PC-9 (cell line): ENCODE results near the gene FOXP1. TPM values are rescaled to one million over a fixed set of nuclear protein-coding genes. Genes with fewer than 3 reads are reported as not detected.

Experiments used
- BruUV-seq: library from RNA; stranded (reverse); fragments of 400-500 nt; replicated peaks from 2 replicates; lab custom pipeline; 2021; lab: Mats Ljungman, UMichigan
- CTCF ChIA-PET: fragments of 300-600 bp; sonication (Branson Sonifier 250); formaldehyde crosslinking; loops from one replicate; lab custom pipeline; 2022; ENCODE audit warnings: antibody characterized with exemption; lab: Charles Lee
- POLR2A ChIA-PET: fragments of 300-600 bp; sonication (Branson Sonifier 250); formaldehyde crosslinking; loops from one replicate; lab custom pipeline; 2022; ENCODE audit warnings: antibody characterized with exemption; ENCODE audit not compliant: unreplicated experiment; lab: Charles Lee
- DNase-seq, 2 experiments: peaks; one replicate each; pipeline versions ENCODE4 v3.0.0 to v3.0.0-alpha.2; 2015 to 2022; ENCODE audit warnings: mixed read lengths in 1 of 2
- H2AFZ ChIP-seq: fragments of 200-600 bp; sonication (generic); 2 replicates; pipeline ENCODE4 v1.8.1; 2017; ENCODE audit warnings: antibody characterized with exemption
- H3F3A ChIP-seq: fragments of 200-600 bp; sonication (generic); 2 replicates; pipeline ENCODE4 v1.8.1; 2017; ENCODE audit warnings: antibody characterized with exemption, mild to moderate bottlenecking, low read depth; ENCODE audit not compliant: insufficient read depth
- H3K27ac ChIP-seq: fragments of 200-600 bp; sonication (generic); 2 replicates; pipeline ENCODE4 v1.6.1; 2016; ENCODE audit warnings: mixed run types
- H3K27me3 ChIP-seq: fragments of 200-600 bp; sonication (generic); 2 replicates; pipeline ENCODE4 v1.6.1; 2016; ENCODE audit warnings: low read depth, mixed run types; ENCODE audit not compliant: insufficient read depth
- H3K36me3 ChIP-seq: fragments of 200-600 bp; sonication (generic); 2 replicates; pipeline ENCODE4 v1.6.1; 2016; ENCODE audit warnings: low read depth, mixed run types
- H3K4me1 ChIP-seq: fragments of 200-600 bp; sonication (generic); replicated peaks from 2 replicates; pipeline ENCODE4 v1.6.1; 2016; ENCODE audit warnings: mixed run types; ENCODE audit not compliant: insufficient read depth
- H3K4me2 ChIP-seq: fragments of 200-600 bp; sonication (generic); 2 replicates; pipeline ENCODE4 v1.6.1; 2017; ENCODE audit warnings: mixed run types
- H3K4me3 ChIP-seq: fragments of 200-600 bp; sonication (generic); 2 replicates; pipeline ENCODE4 v1.6.1; 2016; ENCODE audit warnings: mixed run types
- H3K79me2 ChIP-seq: fragments of 200-600 bp; sonication (generic); 2 replicates; pipeline ENCODE4 v1.6.1; 2017; ENCODE audit warnings: low read depth, mixed run types
- H3K9me2 ChIP-seq: fragments of 200-600 bp; sonication (generic); 2 replicates; pipeline ENCODE4 v1.8.1; 2017; ENCODE audit warnings: mild to moderate bottlenecking; ENCODE audit not compliant: insufficient read depth
- H3K9me3 ChIP-seq: fragments of 200-600 bp; sonication (generic); 2 replicates; pipeline ENCODE4 v1.8.1; 2016; ENCODE audit warnings: low read depth; ENCODE audit not compliant: insufficient read depth
- H4K20me1 ChIP-seq: fragments of 200-600 bp; sonication (generic); 2 replicates; pipeline ENCODE4 v1.8.1; 2017; ENCODE audit not compliant: insufficient read depth
- EZH2 ChIP-seq: fragments of 200-600 bp; sonication (generic); IDR thresholded peaks from 2 replicates; pipeline ENCODE4 v1.8.0; 2017; ENCODE audit warnings: antibody characterized with exemption, low read depth
- intact Hi-C: fragments of 100-400 bp; cut with micrococcal nuclease; formaldehyde crosslinking; loops from one replicate; pipeline ENCODE4 v1.10.0; 2022; ENCODE audit not compliant: unreplicated experiment
- total RNA-seq: library from RNA; stranded (reverse); gene quantifications from 2 replicates; pipeline ENCODE4 v1.2.3, GENCODE V29; 2021
- TF ChIP-seq, protein P1 (sequence below): fragments of 200-600 bp; sonication (generic); conservative IDR thresholded peaks from 2 replicates; pipeline ENCODE4 v1.6.1; 2017; ENCODE audit warnings: mixed run types, antibody characterized with exemption, mild to moderate bottlenecking, moderate library complexity

The FOXP1 gene
- total RNA-seq, 1 experiment from 2014 or later, result 33.3 TPM

DNA sequence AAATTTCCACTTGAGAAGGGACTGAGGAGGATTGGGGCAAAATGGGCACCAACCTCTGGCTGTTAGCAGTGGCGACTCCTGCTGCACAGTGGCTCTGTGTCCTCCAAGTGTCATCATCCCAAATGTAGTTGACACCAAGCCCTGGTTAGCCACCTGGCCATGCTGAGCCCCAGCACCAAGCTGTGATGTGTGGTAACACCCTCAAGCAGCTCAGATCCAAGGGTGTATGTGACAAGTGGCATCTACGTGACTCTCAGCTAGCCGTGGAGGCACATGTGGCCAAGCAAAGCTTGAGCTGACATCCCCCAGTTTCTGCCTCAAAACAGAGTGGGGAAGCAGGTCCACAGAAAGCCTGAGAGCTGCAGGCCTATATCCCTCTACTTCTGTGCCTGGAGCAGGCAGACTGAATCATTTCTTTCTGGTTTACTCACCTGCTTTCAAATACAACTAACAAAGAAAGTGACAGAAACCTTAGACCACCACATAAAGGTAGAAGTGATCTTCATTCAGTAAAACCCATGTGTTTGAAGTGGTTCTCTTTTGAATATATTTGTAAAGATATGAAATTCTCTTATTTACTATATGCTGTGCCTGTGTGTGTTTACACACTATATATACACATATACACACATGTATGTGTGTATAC is 40.0 kb downstream of the FOXP1 start:
- H3K27ac ChIP-seq, result no peak overlapping the region
- no peaks in the 10 kb centered on the region for H3K27me3 ChIP-seq
- no peak overlapping the region for H3K4me3 ChIP-seq
- no peaks in the 10 kb centered on the region for H3K9me2 ChIP-seq
- H3K79me2 ChIP-seq, result no peaks in the 10 kb centered on the region
- H3K4me1 ChIP-seq, result no peaks in the 10 kb centered on the region
- H3F3A ChIP-seq, result no peaks in the 10 kb centered on the region
- no peaks in the 10 kb centered on the region for H4K20me1 ChIP-seq
- TF ChIP-seq, protein P1, sequence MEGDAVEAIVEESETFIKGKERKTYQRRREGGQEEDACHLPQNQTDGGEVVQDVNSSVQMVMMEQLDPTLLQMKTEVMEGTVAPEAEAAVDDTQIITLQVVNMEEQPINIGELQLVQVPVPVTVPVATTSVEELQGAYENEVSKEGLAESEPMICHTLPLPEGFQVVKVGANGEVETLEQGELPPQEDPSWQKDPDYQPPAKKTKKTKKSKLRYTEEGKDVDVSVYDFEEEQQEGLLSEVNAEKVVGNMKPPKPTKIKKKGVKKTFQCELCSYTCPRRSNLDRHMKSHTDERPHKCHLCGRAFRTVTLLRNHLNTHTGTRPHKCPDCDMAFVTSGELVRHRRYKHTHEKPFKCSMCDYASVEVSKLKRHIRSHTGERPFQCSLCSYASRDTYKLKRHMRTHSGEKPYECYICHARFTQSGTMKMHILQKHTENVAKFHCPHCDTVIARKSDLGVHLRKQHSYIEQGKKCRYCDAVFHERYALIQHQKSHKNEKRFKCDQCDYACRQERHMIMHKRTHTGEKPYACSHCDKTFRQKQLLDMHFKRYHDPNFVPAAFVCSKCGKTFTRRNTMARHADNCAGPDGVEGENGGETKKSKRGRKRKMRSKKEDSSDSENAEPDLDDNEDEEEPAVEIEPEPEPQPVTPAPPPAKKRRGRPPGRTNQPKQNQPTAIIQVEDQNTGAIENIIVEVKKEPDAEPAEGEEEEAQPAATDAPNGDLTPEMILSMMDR, result no peak
- no peak for TF ChIP-seq EZH2
- BruUV-seq, result no TSS peak
- H2AFZ ChIP-seq, result no peak overlapping the region
- no peaks in the 10 kb centered on the region for H3K9me3 ChIP-seq
- POLR2A ChIA-PET, result no interaction called here
- no peak for DNase-seq
- H3K36me3 ChIP-seq, result no peaks in the 10 kb centered on the region
- no peak overlapping the region for H3K4me2 ChIP-seq
- intact Hi-C loops, result no loop called here
- CTCF ChIA-PET, result no interaction called here

GRCh38 chr3:71542521-71543370 is 40.8 kb downstream of the FOXP1 start:
- Histone ChIP-seq H3K4me1 (no peaks in the 10 kb centered on the region), H3K9me2 (no peaks in the 10 kb centered on the region), H3F3A (no peaks in the 10 kb centered on the region), H3K4me3 (no peak overlapping the region), H3K27ac (no peak overlapping the region), H3K79me2 (no peaks in the 10 kb centered on the region), H3K4me2 (no peak overlapping the region), H3K36me3 (no peaks in the 10 kb centered on the region), H4K20me1 (no peaks in the 10 kb centered on the region), H3K9me3 (no peaks in the 10 kb centered on the region), H2AFZ (no peak overlapping the region), H3K27me3 (no peaks in the 10 kb centered on the region)
- no TSS peak for BruUV-seq
- TF ChIP-seq, protein P1, result no peak
- TF ChIP-seq EZH2, result no peak
- POLR2A ChIA-PET, result no interaction called here
- no peak for DNase-seq
- CTCF ChIA-PET, result no interaction called here
- intact Hi-C loops, result no loop called here

GRCh38 chr3:71541313-71541712 is 42.2 kb downstream of the FOXP1 start:
- Histone ChIP-seq H3K27me3 (no peaks in the 10 kb centered on the region), H3K4me2 (no peak overlapping the region), H2AFZ (no peak overlapping the region), H3F3A (no peaks in the 10 kb centered on the region), H4K20me1 (no peaks in the 10 kb centered on the region), H3K4me3 (no peak overlapping the region), H3K9me2 (no peaks in the 10 kb centered on the region), H3K9me3 (no peaks in the 10 kb centered on the region), H3K4me1 (no peaks in the 10 kb centered on the region), H3K27ac (no peak overlapping the region), H3K79me2 (no peaks in the 10 kb centered on the region), H3K36me3 (no peaks in the 10 kb centered on the region)
- ChIA-PET CTCF (no interaction called here), POLR2A (no interaction called here)
- TF ChIP-seq, protein P1, result no peak
- TF ChIP-seq EZH2, result no peak
- intact Hi-C loops, result no loop called here
- no peak for DNase-seq
- no TSS peak for BruUV-seq
